HepG2 (cell line): ENCODE measurements around the gene CYP2W1. TPM values are rescaled to one million over a fixed set of nuclear protein-coding genes. Genes with fewer than 3 reads are reported as not detected.

ENCODE experiments used
- ATAC-seq: fragments of 200-7000 bp; cut with Tn5 transposase; 3 replicates; pipeline ENCODE4 v1.9.1; 2020; ENCODE audit warnings: mild to moderate bottlenecking, moderate library complexity
- BruUV-seq: library from RNA; stranded (reverse); fragments of 400-500 nt; replicated peaks from 2 replicates; lab custom pipeline; 2021; lab: Mats Ljungman, UMichigan
- CTCF ChIA-PET: fragments of 300-600 bp; formaldehyde crosslinking; extraction: SDS; loops from one replicate; lab custom pipeline; 2021; ENCODE audit warnings: low total read pairs, inconsistent platforms, low intra/inter-chr PET ratio; lab: Yijun Ruan, JAX
- POLR2A ChIA-PET: fragments of 350-600 bp; sonication (Branson Sonifier 250); formaldehyde crosslinking; loops from one replicate; lab custom pipeline; 2020; ENCODE audit warnings: antibody characterized with exemption, inconsistent platforms; lab: Yijun Ruan, JAX
- DNase-seq: peaks from one replicate; pipeline ENCODE4 v3.0.0-alpha.2; 2015; ENCODE audit warnings: low spot score
- FAIRE-seq: peaks from 3 replicates; lab custom pipeline; 2011; peaks lifted over from hg19 to GRCh38; lab: Jason Lieb, UNC
- H2AFZ ChIP-seq: one replicate; pipeline ENCODE4 v1.6.1; 2011; ENCODE audit warnings: low read length, inconsistent platforms
- H3K27ac ChIP-seq: fragments of 300-600 bp; 3 replicates; pipeline ENCODE4 v1.8.0; 2011; ENCODE audit warnings: mixed run types, mild to moderate bottlenecking, mixed read lengths, low read length, inconsistent platforms; ENCODE audit not compliant: insufficient read depth; ENCODE audit errors: extremely low read length
- H3K27me3 ChIP-seq, 2 experiments: fragments of 200-600 bp in 1 of 2; 2 replicates in 1 of 2; 3 replicates in 1 of 2; pipeline versions ENCODE4 v1.6.0 to v1.8.0; 2011; ENCODE audit warnings: low read length in 2 of 2, mild to moderate bottlenecking in 2 of 2, moderate library complexity in 2 of 2, inconsistent platforms in 1 of 2; ENCODE audit not compliant: insufficient read depth in 2 of 2, control insufficient read depth in 1 of 2
- H3K36me3 ChIP-seq, 2 experiments: fragments of 200-600 bp in 1 of 2; replicated peaks in 1 of 2; 2 replicates in 1 of 2; 3 replicates in 1 of 2; pipeline versions ENCODE4 v1.5.1 to v1.8.0; 2011; ENCODE audit warnings: low read length in 2 of 2, inconsistent platforms in 1 of 2; ENCODE audit not compliant: insufficient read depth in 2 of 2, control insufficient read depth in 1 of 2
- H3K4me1 ChIP-seq: 2 replicates; pipeline ENCODE4 v1.5.1; 2012; ENCODE audit warnings: low read length, inconsistent platforms; ENCODE audit not compliant: insufficient read depth
- H3K4me2 ChIP-seq: 2 replicates; pipeline ENCODE4 v1.6.0; 2011; ENCODE audit warnings: low read depth, low read length, inconsistent platforms
- H3K4me3 ChIP-seq, 3 experiments: fragments of 200-600 bp in 1 of 3; sonication (generic), shearing (Covaris generic) in 1 of 3; replicated peaks in 1 of 3; 2 replicates each; pipeline ENCODE4 v1.5.1; 2011 to 2016; ENCODE audit warnings: low read length in 3 of 3, inconsistent platforms in 2 of 3, low read depth in 2 of 3, mild to moderate bottlenecking in 2 of 3, control low read depth in 1 of 3, mixed read lengths in 1 of 3; ENCODE audit not compliant: insufficient read depth in 1 of 3
- H3K79me2 ChIP-seq: one replicate; pipeline ENCODE4 v1.6.1; 2011; ENCODE audit warnings: low read length, inconsistent platforms; ENCODE audit not compliant: insufficient read depth
- H3K9ac ChIP-seq: 2 replicates; pipeline ENCODE4 v1.6.0; 2011; ENCODE audit warnings: mild to moderate bottlenecking, low read depth, low read length, inconsistent platforms; ENCODE audit not compliant: insufficient read depth
- H3K9me3 ChIP-seq: 2 replicates; pipeline ENCODE4 v1.5.1; 2012; ENCODE audit warnings: mild to moderate bottlenecking, low read length
- H4K20me1 ChIP-seq: 2 replicates; pipeline ENCODE4 v1.6.0; 2011; ENCODE audit warnings: inconsistent platforms, mild to moderate bottlenecking, low read length, moderate library complexity; ENCODE audit not compliant: insufficient read depth
- AGO2 ChIP-seq: fragments of 200-400 bp; formaldehyde crosslinking; optimal IDR thresholded peaks from 2 replicates; pipeline ENCODE3; 2017; ENCODE audit warnings: mild to moderate bottlenecking, low read depth, low read length, moderate library complexity
- BRD4 ChIP-seq: sonication (generic); formaldehyde crosslinking; IDR thresholded peaks from 2 replicates; pipeline ENCODE4 v1.4.0; 2020; ENCODE audit warnings: missing genetic modification reagents
- PAX8 ChIP-seq: sonication (generic); formaldehyde crosslinking; IDR thresholded peaks from 2 replicates; pipeline ENCODE4 v1.8.0; 2022; ENCODE audit warnings: mild to moderate bottlenecking, missing genetic modification reagents, borderline replicate concordance
- SRSF1 ChIP-seq: fragments of 200-400 bp; formaldehyde crosslinking; optimal IDR thresholded peaks from 2 replicates; pipeline ENCODE3; 2017; ENCODE audit warnings: mild to moderate bottlenecking, low read depth, low read length, moderate library complexity
- ZNF20 ChIP-seq: sonication (generic); formaldehyde crosslinking; IDR thresholded peaks from 2 replicates; pipeline ENCODE4 v1.4.0; 2020; ENCODE audit warnings: mild to moderate bottlenecking, moderate library complexity, missing genetic modification reagents
- ZNF333 ChIP-seq: sonication (generic); formaldehyde crosslinking; IDR thresholded peaks from 2 replicates; pipeline ENCODE4 v1.4.0; 2020; ENCODE audit warnings: mild to moderate bottlenecking, missing genetic modification reagents, borderline replicate concordance
- ZNF614 ChIP-seq: IDR thresholded peaks from 2 replicates; pipeline ENCODE4 v1.6.1; 2018; ENCODE audit warnings: missing biosample characterization, missing genetic modification reagents, inconsistent platforms, borderline replicate concordance
- WGBS: methylation state at CpG from one replicate; pipeline ENCODE4 v1.1.6; 2017; ENCODE audit warnings: low lambda C conversion rate; 5-methylcytosine and 5-hydroxymethylcytosine counted together
- in situ Hi-C: cut with HindIII; loops from 2 replicates; pipeline ENCODE4 v1.10.0; 2017; ENCODE audit warnings: low pct_unique_long_range_greater_than_20kb; ENCODE audit not compliant: extremely low pct_ligation_motif_present
- intact Hi-C: fragments of 100-400 bp; cut with micrococcal nuclease; formaldehyde crosslinking; loops from one replicate; pipeline ENCODE4 v1.10.0; 2022; ENCODE audit not compliant: unreplicated experiment
- polyA plus RNA-seq, 8 experiments: library from polyadenylated mRNA; depleted of rRNA in 3 of 8; stranded (reverse) in 7 of 8; unstranded in 1 of 8; fragments of >200 nt; fragmentation: Illumina TruSeq in 4 of 8; extraction: Trizol in 4 of 8; gene quantifications; 2 replicates each; pipeline versions ENCODE4 v1.2.1 to v1.2.3, GENCODE V29; 2011 to 2016; ENCODE audit warnings: low read depth in 4 of 8, missing spikeins in 1 of 8, mixed read lengths in 1 of 8; ENCODE audit not compliant: insufficient read depth in 1 of 8
- total RNA-seq, 5 experiments: library from RNA; depleted of rRNA; stranded (reverse); fragments of >200 nt; fragmentation: Illumina TruSeq; extraction: Trizol; gene quantifications; 2 replicates each; pipeline ENCODE4 v1.2.3, GENCODE V29; 2016; ENCODE audit warnings: low read depth in 1 of 5
- TF ChIP-seq, protein P1 (sequence below): sonication (generic); formaldehyde crosslinking; IDR thresholded peaks from 2 replicates; pipeline ENCODE4 v1.4.0; 2020; ENCODE audit warnings: mild to moderate bottlenecking, low read depth, missing genetic modification reagents
- TF ChIP-seq, protein P2 (sequence below): sonication (generic); formaldehyde crosslinking; IDR thresholded peaks from 2 replicates; pipeline ENCODE4 v1.8.0; 2022; ENCODE audit warnings: mild to moderate bottlenecking, missing genetic modification reagents; ENCODE audit not compliant: insufficient replicate concordance
- TF ChIP-seq, protein P3 (sequence below): sonication (generic); formaldehyde crosslinking; IDR thresholded peaks from 2 replicates; pipeline ENCODE4 v1.4.0; 2020; ENCODE audit warnings: missing genetic modification reagents

The CYP2W1 gene
- total and polyA plus RNA-seq, 2 of the 13 experiments (the other 11 are each of a cell fraction or from before 2014, with no cell fraction given), result 19.5 to 31.7 TPM

- TF ChIP-seq BRD4 (CRISPR knock-in tag) (no peak), SRSF1 (no peak), PAX8 (CRISPR knock-in tag) (no peak), ZNF20 (CRISPR knock-in tag) (no peak), ZNF614 (CRISPR knock-in tag) (no peak)
- TF ChIP-seq, protein P1, sequence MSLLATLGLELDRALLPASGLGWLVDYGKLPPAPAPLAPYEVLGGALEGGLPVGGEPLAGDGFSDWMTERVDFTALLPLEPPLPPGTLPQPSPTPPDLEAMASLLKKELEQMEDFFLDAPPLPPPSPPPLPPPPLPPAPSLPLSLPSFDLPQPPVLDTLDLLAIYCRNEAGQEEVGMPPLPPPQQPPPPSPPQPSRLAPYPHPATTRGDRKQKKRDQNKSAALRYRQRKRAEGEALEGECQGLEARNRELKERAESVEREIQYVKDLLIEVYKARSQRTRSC, result no peak
- TF ChIP-seq, protein P2, sequence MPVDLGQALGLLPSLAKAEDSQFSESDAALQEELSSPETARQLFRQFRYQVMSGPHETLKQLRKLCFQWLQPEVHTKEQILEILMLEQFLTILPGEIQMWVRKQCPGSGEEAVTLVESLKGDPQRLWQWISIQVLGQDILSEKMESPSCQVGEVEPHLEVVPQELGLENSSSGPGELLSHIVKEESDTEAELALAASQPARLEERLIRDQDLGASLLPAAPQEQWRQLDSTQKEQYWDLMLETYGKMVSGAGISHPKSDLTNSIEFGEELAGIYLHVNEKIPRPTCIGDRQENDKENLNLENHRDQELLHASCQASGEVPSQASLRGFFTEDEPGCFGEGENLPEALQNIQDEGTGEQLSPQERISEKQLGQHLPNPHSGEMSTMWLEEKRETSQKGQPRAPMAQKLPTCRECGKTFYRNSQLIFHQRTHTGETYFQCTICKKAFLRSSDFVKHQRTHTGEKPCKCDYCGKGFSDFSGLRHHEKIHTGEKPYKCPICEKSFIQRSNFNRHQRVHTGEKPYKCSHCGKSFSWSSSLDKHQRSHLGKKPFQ (CRISPR knock-in tag), result no peak
These were observed 28.5 kb downstream of the CYP2W1 start (continued) for GRCh38 chr7:1011297-1012003.

- CTCF ChIA-PET, result no interaction called here
- peaks cover 23% of the 10 kb centered on the region for H3K4me1 ChIP-seq
- no peaks in the 10 kb centered on the region for H3K27me3 ChIP-seq
- no peak overlapping the region for H3K27ac ChIP-seq
- H3K79me2 ChIP-seq, result peaks cover 6% of the 10 kb centered on the region
- intact Hi-C loops (no loop called here), in situ Hi-C loops (no loop called here)
- H3K4me3 ChIP-seq, result no peak overlapping the region
- WGBS, result 86% methylated on average over 11 of the region's 32 CpGs
- ATAC-seq, result no peak
- no peak overlapping the region for H3K9ac ChIP-seq
- no TSS peak for BruUV-seq
- TF ChIP-seq ZNF333 (CRISPR knock-in tag) (no peak), AGO2 (peak; percentile 7)
- TF ChIP-seq, protein P3, sequence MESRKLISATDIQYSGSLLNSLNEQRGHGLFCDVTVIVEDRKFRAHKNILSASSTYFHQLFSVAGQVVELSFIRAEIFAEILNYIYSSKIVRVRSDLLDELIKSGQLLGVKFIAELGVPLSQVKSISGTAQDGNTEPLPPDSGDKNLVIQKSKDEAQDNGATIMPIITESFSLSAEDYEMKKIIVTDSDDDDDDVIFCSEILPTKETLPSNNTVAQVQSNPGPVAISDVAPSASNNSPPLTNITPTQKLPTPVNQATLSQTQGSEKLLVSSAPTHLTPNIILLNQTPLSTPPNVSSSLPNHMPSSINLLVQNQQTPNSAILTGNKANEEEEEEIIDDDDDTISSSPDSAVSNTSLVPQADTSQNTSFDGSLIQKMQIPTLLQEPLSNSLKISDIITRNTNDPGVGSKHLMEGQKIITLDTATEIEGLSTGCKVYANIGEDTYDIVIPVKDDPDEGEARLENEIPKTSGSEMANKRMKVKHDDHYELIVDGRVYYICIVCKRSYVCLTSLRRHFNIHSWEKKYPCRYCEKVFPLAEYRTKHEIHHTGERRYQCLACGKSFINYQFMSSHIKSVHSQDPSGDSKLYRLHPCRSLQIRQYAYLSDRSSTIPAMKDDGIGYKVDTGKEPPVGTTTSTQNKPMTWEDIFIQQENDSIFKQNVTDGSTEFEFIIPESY (CRISPR knock-in tag), result 0 out of 2 replicates have a peak, but pooled peaks have one; percentile 35
- DNase-seq, result no peak
- no peak for FAIRE-seq
- H3K9me3 ChIP-seq, result no peaks in the 10 kb centered on the region
- no peak overlapping the region for H2AFZ ChIP-seq
- peaks cover 3 to 7% of the 10 kb centered on the region in 2 experiments; a peak in 2 of 5 replicates for H3K36me3 ChIP-seq
- POLR2A ChIA-PET, result interaction anchor here (1.0 kb wide), 1 partner anchor 19 kb away, joined by 3 read pairs; no protein-coding TSS in a partner anchor
- H4K20me1 ChIP-seq, result no peaks in the 10 kb centered on the region
- H3K4me2 ChIP-seq, result no peak overlapping the region
These were observed 29.2 kb downstream of the CYP2W1 start for GRCh38 chr7:1012004-1012715.
